H9 (cell line): ENCODE results near the gene NTMT1. TPM values are rescaled to one million over a fixed set of nuclear protein-coding genes. Genes with fewer than 3 reads are reported as not detected.

Experiments
- DNase-seq: peaks from one replicate; pipeline ENCODE4 v3.0.0-alpha.2; 2017
- H2AFZ ChIP-seq: one replicate; pipeline ENCODE4 v1.6.1; 2013; ENCODE audit warnings: mild to moderate bottlenecking, low read length, control low read depth, moderate library complexity
- H2AK5ac ChIP-seq: 2 replicates; pipeline ENCODE4 v1.6.1; 2013; ENCODE audit warnings: low read length, control low read depth, mixed read lengths; ENCODE audit not compliant: insufficient read length
- H2BK120ac ChIP-seq: one replicate; pipeline ENCODE4 v1.6.1; 2013; ENCODE audit warnings: low read depth, mild to moderate bottlenecking, low read length, control low read depth, inconsistent platforms; ENCODE audit not compliant: poor library complexity, severe bottlenecking
- H2BK12ac ChIP-seq: 2 replicates; pipeline ENCODE4 v1.6.1; 2013; ENCODE audit warnings: low read length, control low read depth, mixed read lengths, low read depth; ENCODE audit not compliant: insufficient read length
- H2BK15ac ChIP-seq: 2 replicates; pipeline ENCODE4 v1.6.1; 2013; ENCODE audit warnings: low read depth, low read length, control low read depth
- H2BK20ac ChIP-seq: one replicate; pipeline ENCODE4 v1.6.1; 2013; ENCODE audit warnings: low read depth, mild to moderate bottlenecking, low read length, control low read depth, inconsistent platforms; ENCODE audit not compliant: poor library complexity, severe bottlenecking
- H2BK5ac ChIP-seq: 2 replicates; pipeline ENCODE4 v1.6.1; 2013; ENCODE audit warnings: low read length, control low read depth, mixed read lengths; ENCODE audit not compliant: insufficient read length
- H3K14ac ChIP-seq: 2 replicates; pipeline ENCODE4 v1.6.1; 2013; ENCODE audit warnings: low read length, control low read depth; ENCODE audit not compliant: insufficient read depth
- H3K18ac ChIP-seq: 2 replicates; pipeline ENCODE4 v1.6.1; 2013; ENCODE audit warnings: low read depth, mild to moderate bottlenecking, mixed read lengths, low read length, control low read depth; ENCODE audit not compliant: insufficient read length
- H3K23ac ChIP-seq: 2 replicates; pipeline ENCODE4 v1.6.1; 2013; ENCODE audit warnings: low read length, control low read depth, mixed read lengths, low read depth; ENCODE audit not compliant: insufficient read length
- H3K23me2 ChIP-seq: 2 replicates; pipeline ENCODE4 v1.6.1; 2013; ENCODE audit warnings: low read depth, mild to moderate bottlenecking, mixed read lengths, low read length, control low read depth; ENCODE audit not compliant: insufficient read length, poor library complexity, severe bottlenecking
- H3K27ac ChIP-seq: 2 replicates; pipeline ENCODE4 v1.5.1; 2013; ENCODE audit warnings: low read length, control low read depth, mixed read lengths, low read depth; ENCODE audit not compliant: insufficient read length
- H3K27me3 ChIP-seq: 2 replicates; pipeline ENCODE4 v1.6.1; 2013; ENCODE audit warnings: low read length, control low read depth, inconsistent platforms; ENCODE audit not compliant: insufficient read depth
- H3K4ac ChIP-seq: 2 replicates; pipeline ENCODE4 v1.6.1; 2013; ENCODE audit warnings: low read depth, mild to moderate bottlenecking, control low read depth, inconsistent platforms, low read length, moderate library complexity
- H3K4me1 ChIP-seq: 2 replicates; pipeline ENCODE4 v1.6.1; 2013; ENCODE audit warnings: low read length, control low read depth, inconsistent platforms; ENCODE audit not compliant: insufficient read depth
- H3K4me2 ChIP-seq: 2 replicates; pipeline ENCODE4 v1.6.1; 2013; ENCODE audit warnings: low read length, control low read depth, mixed read lengths; ENCODE audit not compliant: insufficient read length, insufficient read depth
- H3K56ac ChIP-seq: 2 replicates; pipeline ENCODE4 v1.6.1; 2013; ENCODE audit warnings: low read depth, mild to moderate bottlenecking, mixed read lengths, low read length, control low read depth; ENCODE audit not compliant: insufficient read length
- H3K79me1 ChIP-seq: 2 replicates; pipeline ENCODE4 v1.6.1; 2013; ENCODE audit warnings: low read depth, mild to moderate bottlenecking, moderate library complexity, low read length, control low read depth, inconsistent platforms; ENCODE audit not compliant: insufficient read depth, poor library complexity, severe bottlenecking
- H3K79me2 ChIP-seq: 2 replicates; pipeline ENCODE4 v1.6.1; 2013; ENCODE audit warnings: low read length, control low read depth, inconsistent platforms; ENCODE audit not compliant: insufficient read depth
- H3K9ac ChIP-seq: 2 replicates; pipeline ENCODE4 v1.6.1; 2013; ENCODE audit warnings: low read length, control low read depth, mixed read lengths; ENCODE audit not compliant: insufficient read length; ENCODE audit errors: extremely low read depth
- H3K9me3 ChIP-seq: one replicate; pipeline ENCODE4 v1.6.1; 2013; ENCODE audit warnings: low read depth, low read length, inconsistent platforms; ENCODE audit not compliant: control insufficient read depth
- H3T11ph ChIP-seq: one replicate; pipeline ENCODE4 v1.6.1; 2013; ENCODE audit warnings: mild to moderate bottlenecking, low read length, control low read depth, inconsistent platforms
- H4K20me1 ChIP-seq: one replicate; pipeline ENCODE4 v1.6.1; 2013; ENCODE audit not compliant: control insufficient read depth, insufficient read length, insufficient read depth
- H4K5ac ChIP-seq: 2 replicates; pipeline ENCODE4 v1.6.1; 2013; ENCODE audit warnings: low read depth, mild to moderate bottlenecking, mixed read lengths, low read length, control low read depth; ENCODE audit not compliant: insufficient read length
- H4K8ac ChIP-seq: replicated peaks from 2 replicates; pipeline ENCODE4 v1.6.1; 2013; ENCODE audit warnings: low read length, control low read depth, mixed read lengths, low read depth; ENCODE audit not compliant: insufficient read length
- H4K91ac ChIP-seq: 2 replicates; pipeline ENCODE4 v1.6.1; 2013; ENCODE audit warnings: low read depth, mild to moderate bottlenecking, moderate library complexity, mixed read lengths, low read length, control low read depth; ENCODE audit not compliant: insufficient read length
- H3K27ac Mint-ChIP-seq, 3 experiments: 2 replicates in 2 of 3; 3 replicates in 1 of 3; pipeline ENCODE4 v1.8.0; 2020 to 2021; ENCODE audit warnings: mixed read lengths in 3 of 3, mild to moderate bottlenecking in 1 of 3, moderate library complexity in 1 of 3
- H3K27me3 Mint-ChIP-seq: 2 replicates; pipeline ENCODE4 v1.8.0; 2021; ENCODE audit warnings: low read depth, mild to moderate bottlenecking, moderate library complexity, mixed read lengths
- H3K36me3 Mint-ChIP-seq, 3 experiments: 2 replicates in 2 of 3; 3 replicates in 1 of 3; pipeline ENCODE4 v1.8.0; 2020 to 2021; ENCODE audit warnings: low read depth in 3 of 3, mixed read lengths in 3 of 3; ENCODE audit not compliant: insufficient read depth in 1 of 3
- H3K4me1 Mint-ChIP-seq, 2 experiments: 2 replicates each; pipeline ENCODE4 v1.8.0; 2020; ENCODE audit warnings: mixed read lengths in 2 of 2
- H3K4me3 Mint-ChIP-seq, 2 experiments: 2 replicates in 1 of 2; 3 replicates in 1 of 2; pipeline ENCODE4 v1.8.0; 2020 to 2021; ENCODE audit warnings: mild to moderate bottlenecking in 2 of 2, mixed read lengths in 2 of 2, moderate library complexity in 1 of 2
- H3K9me3 Mint-ChIP-seq, 2 experiments: 2 replicates in 1 of 2; 3 replicates in 1 of 2; pipeline ENCODE4 v1.8.0; 2020; ENCODE audit warnings: mild to moderate bottlenecking in 2 of 2, mixed read lengths in 2 of 2, moderate library complexity in 1 of 2
- WGBS: extraction: QIAGEN DNeasy Blood & Tissue Kit; methylation state at CpG from one replicate; pipeline ENCODE4 v1.1.7; 2013; ENCODE audit warnings: missing lambda C conversion rate, low lambda C conversion rate, mixed read lengths; ENCODE audit not compliant: insufficient read length; ENCODE audit errors: extremely low coverage; 5-methylcytosine and 5-hydroxymethylcytosine counted together
- total RNA-seq: library from RNA; stranded (reverse); gene quantifications from 2 replicates; pipeline ENCODE4 v1.2.1, GENCODE V29; 2021
- TF ChIP-seq, protein P1 (sequence below): fragments of 200-600 bp; sonication (generic); conservative IDR thresholded peaks from 3 replicates; pipeline ENCODE4 v1.8.0; 2021; ENCODE audit warnings: antibody characterized with exemption, mild to moderate bottlenecking

The NTMT1 gene
- total RNA-seq, 1 experiment from 2014 or later, result 57.9 TPM

DNA sequence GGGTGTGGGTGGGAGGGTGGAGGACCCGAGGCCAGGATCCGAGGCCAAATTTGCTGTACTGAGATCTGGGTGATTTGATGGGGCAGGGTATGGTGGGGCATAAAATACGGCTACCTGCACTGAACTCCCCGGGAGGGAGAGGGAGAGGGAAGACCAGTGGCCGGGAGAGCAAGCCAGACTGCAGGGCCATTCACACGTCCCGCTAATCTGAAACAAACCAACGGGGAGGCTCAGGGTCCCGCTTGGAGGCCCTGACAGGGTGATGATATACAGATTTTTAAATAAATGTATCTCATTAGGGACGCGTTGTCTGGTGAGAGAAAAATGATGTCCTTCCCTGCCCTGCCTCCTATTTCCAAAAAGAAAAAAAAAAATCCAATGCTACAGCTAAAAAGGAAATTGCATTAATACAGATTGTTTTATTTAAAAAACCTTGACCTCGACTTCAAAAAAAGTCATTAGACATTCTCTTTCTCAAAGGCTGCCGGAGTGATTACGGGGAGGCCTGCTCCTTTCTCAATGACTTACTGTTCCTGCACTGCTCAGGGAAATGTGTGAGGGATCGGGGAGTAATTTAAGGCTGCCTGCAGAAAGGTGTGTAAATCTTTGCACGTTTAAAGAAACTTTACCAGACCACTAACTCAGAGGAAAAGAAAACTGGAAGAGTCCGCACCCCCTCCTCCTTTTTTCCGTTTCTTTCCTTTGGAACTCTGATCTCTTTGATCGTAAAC, 28.0 kb downstream of the NTMT1 start:
- Histone ChIP-seq H3K27me3 (no peaks in the 10 kb centered on the region), H4K91ac (no peak overlapping the region), H3K18ac (no peak overlapping the region), H3K79me2 (no peaks in the 10 kb centered on the region), H2BK12ac (no peak overlapping the region), H2BK120ac (no peak overlapping the region), H2BK20ac (no peak overlapping the region), H3K9me3 (no peaks in the 10 kb centered on the region), H4K8ac (no peak overlapping the region), H4K20me1 (no peaks in the 10 kb centered on the region), H4K5ac (no peak overlapping the region), H3K23ac (no peak overlapping the region), H2BK5ac (no peak overlapping the region), H3K27ac (no peak overlapping the region), H3K4ac (no peak overlapping the region), H3K14ac (no peak overlapping the region), H3K79me1 (no peaks in the 10 kb centered on the region), H2AK5ac (no peak overlapping the region), H2AFZ (no peak overlapping the region), H2BK15ac (no peak overlapping the region), H3K23me2 (no peaks in the 10 kb centered on the region), H3T11ph (no peak overlapping the region), H3K4me1 (no peaks in the 10 kb centered on the region), H3K4me2 (no peak overlapping the region), H3K9ac (no peak overlapping the region), H3K56ac (no peak overlapping the region)
- peaks cover 0 to 7% of the 10 kb centered on the region in 2 experiments; a peak in 1 of 4 replicates for H3K4me1 Mint-ChIP-seq
- no peak overlapping the region for H3K27ac Mint-ChIP-seq
- DNase-seq, result no peak
- H3K36me3 Mint-ChIP-seq, result no peaks in the 10 kb centered on the region
- H3K27me3 Mint-ChIP-seq, result peaks cover 20% of the 10 kb centered on the region
- H3K9me3 Mint-ChIP-seq, result no peaks in the 10 kb centered on the region
- H3K4me3 Mint-ChIP-seq, result no peak overlapping the region
- TF ChIP-seq, protein P1, sequence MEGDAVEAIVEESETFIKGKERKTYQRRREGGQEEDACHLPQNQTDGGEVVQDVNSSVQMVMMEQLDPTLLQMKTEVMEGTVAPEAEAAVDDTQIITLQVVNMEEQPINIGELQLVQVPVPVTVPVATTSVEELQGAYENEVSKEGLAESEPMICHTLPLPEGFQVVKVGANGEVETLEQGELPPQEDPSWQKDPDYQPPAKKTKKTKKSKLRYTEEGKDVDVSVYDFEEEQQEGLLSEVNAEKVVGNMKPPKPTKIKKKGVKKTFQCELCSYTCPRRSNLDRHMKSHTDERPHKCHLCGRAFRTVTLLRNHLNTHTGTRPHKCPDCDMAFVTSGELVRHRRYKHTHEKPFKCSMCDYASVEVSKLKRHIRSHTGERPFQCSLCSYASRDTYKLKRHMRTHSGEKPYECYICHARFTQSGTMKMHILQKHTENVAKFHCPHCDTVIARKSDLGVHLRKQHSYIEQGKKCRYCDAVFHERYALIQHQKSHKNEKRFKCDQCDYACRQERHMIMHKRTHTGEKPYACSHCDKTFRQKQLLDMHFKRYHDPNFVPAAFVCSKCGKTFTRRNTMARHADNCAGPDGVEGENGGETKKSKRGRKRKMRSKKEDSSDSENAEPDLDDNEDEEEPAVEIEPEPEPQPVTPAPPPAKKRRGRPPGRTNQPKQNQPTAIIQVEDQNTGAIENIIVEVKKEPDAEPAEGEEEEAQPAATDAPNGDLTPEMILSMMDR, result no peak
- WGBS, result no CpG with 5 or more reads among the region's 19 CpGs
